GM21367 (cell line): ENCODE results near the gene CCDC17.
"Not testable (repeated sequence)": the region's sequence is repeated elsewhere in the genome, so short reads cannot be mapped to it uniquely, and the experiment has no call there.

Experiments
- ATAC-seq: cut with Tn5 transposase; IDR thresholded peaks from one replicate; pipeline ENCODE4 v1.9.1; 2021; ENCODE audit not compliant: unreplicated experiment

Gene CCDC17

GRCh38 chr1:45622524-45623394 is 1.1 kb downstream of the CCDC17 start:
- ATAC-seq: no peak

GRCh38 chr1:45621895-45622523 is 1.8 kb downstream of the CCDC17 start:
- no peak for ATAC-seq

- no peak for ATAC-seq
Observed at GRCh38 chr1:45621501-45621836, 2.4 kb downstream of the CCDC17 start.

GRCh38 chr1:45620588-45621500 is 3.0 kb downstream of the CCDC17 start:
- no peak for ATAC-seq

- no peak for ATAC-seq
Observed at GRCh38 chr1:45619149-45619921, 4.5 kb downstream of the CCDC17 start.

GRCh38 chr1:45617618-45618017 is 6.2 kb downstream of the CCDC17 start:
- no peak for ATAC-seq

GRCh38 chr1:45615885-45616284 is 8.0 kb downstream of the CCDC17 start:
- ATAC-seq: no peak

- no peak for ATAC-seq
Observed at GRCh38 chr1:45612941-45613579, 10.8 kb downstream of the CCDC17 start.

GRCh38 chr1:45610589-45611226 is 13.1 kb downstream of the CCDC17 start:
- no peak for ATAC-seq

- no peak for ATAC-seq
Observed at GRCh38 chr1:45608175-45609156, 15.4 kb downstream of the CCDC17 start.

- ATAC-seq: no peak
Observed at GRCh38 chr1:45607404-45608074, 16.3 kb downstream of the CCDC17 start.

GRCh38 chr1:45604239-45604638 is 19.6 kb downstream of the CCDC17 start:
- no peak for ATAC-seq

- ATAC-seq: not testable (repeated sequence)
Observed at GRCh38 chr1:45596765-45597164, 27.1 kb downstream of the CCDC17 start.

- no peak for ATAC-seq
Observed at GRCh38 chr1:45594412-45594811, 29.4 kb downstream of the CCDC17 start.

- no peak for ATAC-seq
Observed at GRCh38 chr1:45589861-45590260, 34.0 kb downstream of the CCDC17 start.

- no peak for ATAC-seq
Observed at GRCh38 chr1:45586769-45587168, 37.1 kb downstream of the CCDC17 start.

- ATAC-seq: no peak
Observed at GRCh38 chr1:45585496-45586075, 38.3 kb downstream of the CCDC17 start.

GRCh38 chr1:45585110-45585426 is 38.8 kb downstream of the CCDC17 start:
- no peak for ATAC-seq
